GM12875 (cell line): ENCODE measurements around the gene ABTB2.
"Not testable (repeated sequence)": the region's sequence is repeated elsewhere in the genome, so short reads cannot be mapped to it uniquely, and the experiment has no call there.

Experiments used
- H3K4me3 ChIP-seq: one replicate; pipeline ENCODE4 v1.5.1; 2011; ENCODE audit warnings: low read depth, low read length, control low read depth
- CTCF ChIP-seq: IDR thresholded peaks from 2 replicates; pipeline ENCODE4 v1.5.1; 2011; ENCODE audit warnings: low read depth, mild to moderate bottlenecking, control low read depth, inconsistent platforms, low read length, moderate library complexity, borderline replicate concordance; ENCODE audit not compliant: insufficient read depth

ABTB2 gene

GRCh38 chr11:34181251-34181650 lies 176.6 kb downstream of the ABTB2 start:
- H3K4me3 ChIP-seq: no peak overlapping the region
- no peak for TF ChIP-seq CTCF

GRCh38 chr11:34180814-34181165 lies 177.0 kb downstream of the ABTB2 start:
- not testable (repeated sequence) for H3K4me3 ChIP-seq

GRCh38 chr11:34180040-34180813 lies 177.6 kb downstream of the ABTB2 start:
- no peak for TF ChIP-seq CTCF
- no peak overlapping the region for H3K4me3 ChIP-seq

GRCh38 chr11:34179026-34179675 lies 178.7 kb downstream of the ABTB2 start:
- no peak overlapping the region for H3K4me3 ChIP-seq
- TF ChIP-seq CTCF: no peak

- no peak for TF ChIP-seq CTCF
- H3K4me3 ChIP-seq: no peak overlapping the region
Measured at GRCh38 chr11:34178209-34178821, 179.5 kb downstream of the ABTB2 start.

- no peak for TF ChIP-seq CTCF
Measured at GRCh38 chr11:34176751-34177209, 181.0 kb downstream of the ABTB2 start.

GRCh38 chr11:34175284-34176019 lies 182.4 kb downstream of the ABTB2 start:
- no peak overlapping the region for H3K4me3 ChIP-seq
- no peak for TF ChIP-seq CTCF

More at GRCh38 chr11:34176751-34177209, 181.0 kb downstream of the ABTB2 start:
- no peak overlapping the region for H3K4me3 ChIP-seq
